ENCODE results near the gene DIPK1C. TPM values are rescaled to one million over a fixed set of nuclear protein-coding genes. Genes with fewer than 3 reads are reported as not detected.

DIPK1C gene
- total and polyA plus RNA-seq, 8 donors, result 0.12 to 0.25 (median 0.16) TPM; not detected in 5

Other genes starting within 250 kb of the DIPK1C start
- 100 to 1,000 TPM; 120 to 228 (median 177) TPM for gene CYB5A, start 165.3 kb downstream of the DIPK1C start, total RNA-seq
- 100 to 1,000 TPM; 135 to 178 TPM for gene CYB5A, start 165.3 kb downstream of the DIPK1C start, polyA plus RNA-seq
- gene C18orf63, start 141.5 kb downstream of the DIPK1C start, total RNA-seq, result not detected
- gene C18orf63, start 141.5 kb downstream of the DIPK1C start, polyA plus RNA-seq, result not detected
- gene CNDP2, start 39.1 kb upstream of the DIPK1C start, total RNA-seq, result 100 to 1,000 TPM in 3 of 6 donors, 10 to 100 TPM in 3; 66.4 to 196 (median 101) TPM
- 10 to 100 TPM; 65.7 to 94.6 TPM for gene CNDP2, start 39.1 kb upstream of the DIPK1C start, polyA plus RNA-seq
- under 1 TPM in 4 of 6 donors, not detected in 2; 0.09 to 0.35 (median 0.20) TPM for gene CNDP1, start 77.2 kb upstream of the DIPK1C start, total RNA-seq
- under 1 TPM; 0.14 to 0.84 TPM for gene CNDP1, start 77.2 kb upstream of the DIPK1C start, polyA plus RNA-seq
- 1 to 10 TPM; 4.5 to 10.0 (median 5.5) TPM for gene ZNF407, start 140.6 kb upstream of the DIPK1C start, total RNA-seq
- 1 to 10 TPM; 2.7 to 2.8 TPM for gene ZNF407, start 140.6 kb upstream of the DIPK1C start, polyA plus RNA-seq

All from pancreas (tissue), 8 donors.